Activated T-helper 1 cell treated with Interleukin-2 at 50 U/mL for 16 hours (primary cell): Measurements from ENCODE around the gene AKAP12.
"Not testable (repeated sequence)": the region's sequence is repeated elsewhere in the genome, so short reads cannot be mapped to it uniquely, and the experiment has no call there.

Experiments used
- DNase-seq: peaks from one replicate; pipeline ENCODE4 v3.0.0-alpha.2; 2020; ENCODE audit warnings: low read depth

The AKAP12 gene

DNA sequence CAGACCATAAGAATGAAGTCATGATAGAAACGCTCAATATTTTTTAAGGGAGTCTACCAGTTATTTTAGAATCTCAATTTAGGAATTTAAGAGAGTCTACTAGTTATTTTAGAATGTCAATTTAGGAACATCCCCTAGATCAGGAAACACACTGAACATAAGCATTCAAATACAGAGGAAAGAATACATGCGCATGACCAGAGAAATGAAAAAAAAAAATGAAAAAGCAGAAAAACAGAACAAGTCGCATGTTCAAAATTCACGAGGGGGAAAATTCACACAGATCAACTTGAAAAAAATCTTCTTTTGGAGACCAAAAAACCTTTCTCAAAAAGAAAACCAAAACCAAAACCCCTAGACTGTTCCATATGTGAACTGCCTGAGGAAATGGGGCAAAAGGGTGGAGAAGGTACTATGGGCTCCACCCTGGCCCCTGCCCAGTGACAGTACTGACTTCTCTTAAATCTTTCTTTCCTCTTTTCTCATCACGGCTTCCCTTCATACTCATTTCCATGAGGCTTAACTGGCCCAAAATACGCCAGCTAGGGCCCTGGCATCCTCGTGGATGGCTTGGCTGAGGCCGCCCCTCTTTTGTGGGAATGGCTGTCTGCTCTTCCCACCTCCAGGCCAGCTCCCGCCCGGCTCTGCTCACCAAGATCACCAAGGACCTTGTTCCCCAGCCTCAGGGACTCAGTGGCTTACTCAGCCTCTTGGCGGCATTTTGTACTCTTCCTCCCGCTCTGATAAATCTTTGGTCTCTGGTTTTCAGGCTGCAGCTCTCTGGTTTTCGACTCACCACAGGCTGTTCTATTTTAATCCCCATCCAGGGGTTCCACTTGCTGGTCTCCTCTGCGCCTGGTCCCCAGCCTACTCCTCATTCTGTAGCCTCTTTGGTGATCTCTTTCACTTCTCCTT, 140.4 kb downstream of the AKAP12 start:
- DNase-seq, result no peak

DNA sequence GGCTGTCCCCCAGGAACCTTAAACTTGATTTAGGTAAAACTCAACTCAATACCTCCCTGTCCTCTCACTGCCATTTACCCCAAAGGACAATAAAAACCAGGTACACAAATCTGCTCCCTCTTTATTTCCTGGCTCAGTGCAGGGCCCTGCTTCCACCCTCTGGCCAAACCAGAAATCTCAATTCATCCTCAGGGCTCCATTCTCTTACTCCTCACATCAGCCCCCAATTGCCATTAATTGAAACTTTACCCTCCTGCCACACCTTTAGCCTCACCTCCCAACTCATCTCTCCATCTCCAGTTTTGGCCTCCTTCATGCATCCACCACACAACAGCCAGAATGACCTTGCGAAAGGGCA, 141.1 kb downstream of the AKAP12 start:
- no peak for DNase-seq

GRCh38 chr6:151381722-151382121, 142.0 kb downstream of the AKAP12 start:
- DNase-seq, result no peak

DNA sequence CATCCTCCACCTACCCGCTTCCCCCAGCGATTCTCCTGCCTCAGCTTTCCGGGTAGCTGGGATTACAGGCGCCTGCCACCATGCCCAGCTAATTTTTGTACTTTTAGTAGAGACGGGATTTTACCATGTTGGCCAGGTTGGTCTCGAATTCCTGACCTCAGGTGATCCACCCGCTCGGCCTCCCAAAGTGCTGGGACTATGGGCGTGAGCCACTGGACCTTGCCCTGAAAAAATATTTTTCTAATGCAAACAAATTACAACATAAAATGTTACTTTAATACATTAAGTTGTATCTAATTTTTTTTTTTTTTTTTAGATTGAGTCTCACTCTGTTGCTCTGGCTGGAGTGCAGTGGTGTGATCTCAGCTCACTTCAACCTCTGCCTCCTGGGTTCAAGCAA, 142.9 kb downstream of the AKAP12 start:
- DNase-seq, result not testable (repeated sequence)

GRCh38 chr6:151384151-151384550, 144.4 kb downstream of the AKAP12 start:
- DNase-seq, result no peak

DNA sequence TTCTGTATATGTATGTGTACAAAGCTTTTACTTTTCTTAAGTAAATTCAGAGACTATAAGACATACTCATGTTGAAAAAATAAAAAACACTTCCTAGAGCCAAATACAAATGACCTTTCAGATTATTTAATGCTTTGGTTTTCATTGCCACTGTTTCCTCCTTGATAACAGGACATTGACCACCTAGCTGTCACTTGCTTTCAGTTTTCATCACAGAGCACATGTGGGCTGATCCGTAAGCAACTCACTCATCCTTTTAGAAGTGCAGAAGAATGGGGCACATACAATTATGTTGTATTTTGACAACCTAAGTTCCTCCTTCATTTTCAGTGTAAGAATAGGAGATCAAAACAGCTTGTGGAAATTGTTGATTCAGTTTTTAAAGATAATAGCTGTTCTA, 145.4 kb downstream of the AKAP12 start:
- no peak for DNase-seq

DNA sequence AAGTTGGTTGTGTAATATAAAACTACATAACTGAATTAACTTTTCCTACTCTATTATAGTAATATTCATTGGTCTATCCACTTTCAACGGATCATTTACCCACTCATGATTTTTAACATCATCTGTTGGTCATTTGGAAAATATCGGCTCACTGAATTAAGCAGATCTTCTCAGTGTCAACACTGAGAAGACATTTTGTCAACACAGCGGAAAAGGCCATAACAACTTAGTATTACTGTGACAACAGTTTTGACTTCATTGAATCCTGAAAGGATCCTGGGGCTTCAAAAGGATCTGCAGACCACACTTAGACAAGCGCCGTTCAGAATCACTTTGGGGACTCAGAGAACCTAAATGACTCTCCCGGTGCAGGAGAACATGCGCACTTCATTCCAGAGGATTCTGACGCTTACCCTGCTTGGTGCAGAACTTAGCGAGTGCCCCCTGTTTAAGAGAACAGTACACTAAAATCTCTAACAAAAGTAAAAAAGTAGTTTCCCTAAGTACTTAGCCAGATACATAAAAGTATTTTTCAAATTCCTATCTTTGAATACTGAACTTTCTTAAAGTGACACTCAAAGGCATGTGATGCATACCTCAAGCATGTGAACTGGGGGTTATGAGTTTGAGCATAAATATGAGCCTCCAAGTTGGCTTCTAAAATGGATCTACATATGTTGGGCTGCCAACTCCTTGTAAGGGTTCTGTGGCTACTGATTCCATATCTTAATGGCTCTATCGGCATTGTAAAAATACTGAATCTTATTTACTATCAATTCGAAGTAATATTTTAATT, 147.6 kb downstream of the AKAP12 start:
- DNase-seq, result no peak

- DNase-seq, result no peak
Observed at GRCh38 chr6:151388236-151388635, 148.5 kb downstream of the AKAP12 start.

- no peak for DNase-seq
Observed at GRCh38 chr6:151388997-151389617, 149.3 kb downstream of the AKAP12 start.

DNA sequence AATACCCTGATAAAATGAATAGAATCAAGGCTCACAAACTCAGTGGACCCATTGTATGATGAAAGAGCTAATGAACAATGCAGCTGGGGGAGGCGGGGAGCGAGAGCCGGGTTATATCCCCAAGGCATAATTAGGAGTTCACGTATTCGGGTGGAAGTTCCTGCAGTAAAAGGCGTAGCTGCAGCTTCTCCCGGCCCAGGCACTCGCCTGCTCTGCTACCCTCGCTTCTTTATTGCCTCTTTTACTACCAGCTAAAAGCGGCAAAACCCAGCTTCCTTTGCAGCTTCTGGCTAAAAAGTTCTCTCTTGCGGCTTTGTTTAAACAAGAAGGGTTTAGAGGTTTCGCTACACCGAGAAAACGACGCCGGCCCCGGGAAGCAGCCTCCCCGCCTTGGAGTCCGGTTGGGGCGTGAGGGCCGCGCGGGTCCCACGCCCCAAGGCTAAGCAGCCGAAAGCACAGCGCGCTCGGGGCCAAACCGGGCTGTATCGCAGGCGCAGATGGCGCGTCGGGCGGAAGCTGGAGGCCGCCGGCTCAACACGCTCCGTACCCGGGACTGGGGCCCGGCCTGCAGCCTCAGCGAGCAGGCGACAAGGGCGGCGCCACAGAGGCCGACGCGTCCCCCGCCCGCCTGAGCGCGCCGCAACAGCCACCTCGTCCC, 150.0 kb downstream of the AKAP12 start:
- no peak for DNase-seq

DNA sequence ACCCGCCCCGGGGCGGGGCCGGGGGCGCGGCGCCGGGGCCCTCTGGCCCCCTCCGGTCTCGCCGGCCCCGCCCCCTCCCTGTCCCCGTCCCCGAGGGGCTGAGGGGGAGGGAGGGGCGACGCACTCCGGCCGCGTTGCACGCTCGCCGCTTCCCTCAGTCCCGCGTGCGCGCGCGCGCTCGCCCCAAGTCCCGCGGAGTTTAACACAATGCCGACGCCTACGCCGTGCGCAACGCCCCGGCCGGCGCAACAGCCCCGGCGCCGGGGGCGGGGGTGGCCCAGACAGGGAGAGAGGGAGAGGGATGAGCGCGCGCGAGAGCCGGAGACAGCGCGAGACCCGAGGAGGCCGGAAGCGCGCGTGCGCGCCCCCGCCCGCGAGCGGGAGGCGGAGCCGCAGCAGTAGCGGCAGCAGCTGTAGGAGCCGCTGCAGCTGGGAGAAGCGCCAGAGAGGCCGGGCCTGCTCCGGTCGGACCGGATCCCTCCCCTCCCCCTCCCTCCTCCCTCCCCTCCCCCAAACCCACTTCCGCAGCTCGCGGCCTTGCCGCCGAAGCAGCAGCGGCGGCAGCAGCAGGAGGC, 150.6 kb downstream of the AKAP12 start:
- DNase-seq, result peak; percentile 98

GRCh38 chr6:151390851-151391470, 151.2 kb downstream of the AKAP12 start:
- peak; percentile 77 for DNase-seq

GRCh38 chr6:151391471-151392413, 152.0 kb downstream of the AKAP12 start, which contains the start of gene ZBTB2:
TSS of gene ZBTB2 (minus strand) at chr6:151391559. CDS start at chr6:151373637, 17,922 bp downstream.
- peak; percentile 54 for DNase-seq

DNA sequence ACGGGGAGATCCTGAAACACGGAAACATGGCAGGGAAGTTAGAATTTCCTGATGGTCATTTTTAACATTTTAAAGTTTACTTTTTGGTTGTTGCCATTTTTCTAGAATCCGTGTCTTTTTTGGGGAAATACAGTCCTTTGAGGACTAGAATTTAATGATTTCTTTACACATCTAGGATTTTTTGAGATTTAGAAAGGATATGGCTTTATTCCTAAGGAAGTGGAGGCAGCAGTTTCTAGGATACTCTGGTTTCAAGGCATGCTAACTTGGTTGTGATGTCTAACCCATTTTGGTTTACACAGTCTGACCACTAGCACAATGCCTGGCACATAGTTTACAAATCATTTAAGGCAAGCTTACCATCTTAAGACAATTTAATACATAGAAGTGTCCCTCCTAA, 152.7 kb downstream of the AKAP12 start:
- no peak for DNase-seq

- DNase-seq, result no peak
Observed at GRCh38 chr6:151393410-151393809, 153.6 kb downstream of the AKAP12 start.

GRCh38 chr6:151399679-151400078, 159.9 kb downstream of the AKAP12 start:
- DNase-seq, result no peak

- no peak for DNase-seq
Observed at GRCh38 chr6:151400473-151400872, 160.7 kb downstream of the AKAP12 start.

- DNase-seq, result no peak
Observed at GRCh38 chr6:151402228-151402627, 162.5 kb downstream of the AKAP12 start.

DNA sequence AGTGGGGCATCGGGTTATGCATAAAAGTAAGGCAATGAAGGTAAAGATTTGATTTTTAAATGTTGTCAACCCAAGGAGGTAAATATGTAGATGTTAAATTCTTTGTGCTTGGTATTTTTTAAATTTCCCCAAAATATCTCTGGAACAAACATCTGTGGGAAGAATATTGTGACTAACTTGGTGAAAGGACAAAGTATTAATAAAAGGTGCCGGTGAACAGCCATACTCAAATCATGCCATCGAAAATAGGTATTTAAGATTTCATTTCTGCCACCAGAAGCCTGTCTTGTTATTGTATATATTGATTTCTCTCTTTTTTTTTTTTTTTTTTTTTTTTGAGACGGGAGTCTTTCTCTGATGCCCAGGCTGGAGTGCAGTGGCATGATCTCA, 164.1 kb downstream of the AKAP12 start:
- DNase-seq, result no peak
